HG02943 (cell line): ENCODE data around the gene IGSF9.

Experiments
- ATAC-seq: cut with Tn5 transposase; IDR thresholded peaks from one replicate; pipeline ENCODE4 v1.9.1; 2021; ENCODE audit warnings: mild to moderate bottlenecking, low read depth, moderate library complexity; ENCODE audit not compliant: unreplicated experiment

The IGSF9 gene

GRCh38 chr1:159935719-159936272, 9.6 kb downstream of the IGSF9 start:
- no peak for ATAC-seq

- no peak for ATAC-seq
Measured at GRCh38 chr1:159935305-159935704, 10.1 kb downstream of the IGSF9 start.

GRCh38 chr1:159934136-159935039, 11.0 kb downstream of the IGSF9 start:
- no peak for ATAC-seq

- ATAC-seq: no peak
Measured at GRCh38 chr1:159933347-159933746, 12.1 kb downstream of the IGSF9 start.

- ATAC-seq: no peak
Measured at GRCh38 chr1:159932296-159933285, 12.8 kb downstream of the IGSF9 start.

GRCh38 chr1:159931795-159932173, 13.6 kb downstream of the IGSF9 start:
- ATAC-seq: no peak

GRCh38 chr1:159931101-159931794, 14.2 kb downstream of the IGSF9 start:
- ATAC-seq: no peak

GRCh38 chr1:159930634-159931033, 14.8 kb downstream of the IGSF9 start:
- no peak for ATAC-seq

GRCh38 chr1:159930216-159930615, 15.2 kb downstream of the IGSF9 start:
- no peak for ATAC-seq

GRCh38 chr1:159929155-159930051, 16.0 kb downstream of the IGSF9 start:
- ATAC-seq: no peak

GRCh38 chr1:159928491-159929050, 16.8 kb downstream of the IGSF9 start:
- no peak for ATAC-seq

- ATAC-seq: no peak
Measured at GRCh38 chr1:159927849-159928431, 17.5 kb downstream of the IGSF9 start.

- no peak for ATAC-seq
Measured at GRCh38 chr1:159927211-159927848, 18.1 kb downstream of the IGSF9 start.

GRCh38 chr1:159925719-159926078, 19.7 kb downstream of the IGSF9 start:
- no peak for ATAC-seq

- peak; percentile 59 for ATAC-seq
Measured at GRCh38 chr1:159924791-159925718, 20.4 kb downstream of the IGSF9 start, which contains the start of gene TAGLN2. Gene TAGLN2 (minus strand): TSS chr1:159925507. CDS start chr1:159920509, 4,998 bp downstream.

- no peak for ATAC-seq
Measured at GRCh38 chr1:159924025-159924790, 21.2 kb downstream of the IGSF9 start.
